ENCODE data around the gene NTNG1. TPM values are rescaled to one million over a fixed set of nuclear protein-coding genes. Genes with fewer than 3 reads are reported as not detected.

The NTNG1 gene
- total RNA-seq, 1 experiment from 2014 or later: 2.3 TPM

DNA sequence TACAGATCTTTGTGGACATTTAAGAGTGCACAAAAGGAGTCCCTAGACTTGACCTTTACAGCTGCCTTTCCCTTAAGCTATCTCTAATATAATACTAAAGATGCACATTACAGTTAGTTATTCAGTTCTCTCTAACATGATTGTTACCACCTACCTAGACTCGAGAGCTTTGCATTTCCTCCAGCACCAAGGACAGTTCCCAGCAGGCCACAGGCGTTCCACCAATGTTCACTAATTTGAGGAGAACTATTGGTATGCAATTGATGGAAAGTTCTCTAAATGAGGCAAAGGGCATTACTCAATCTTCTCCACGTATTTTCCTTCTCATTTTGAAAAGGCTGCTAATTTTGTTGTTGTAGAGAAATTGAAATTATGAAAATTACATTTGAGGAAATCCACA, 5.4 kb upstream of the NTNG1 start (continued):
- TF ChIP-seq, protein P1, sequence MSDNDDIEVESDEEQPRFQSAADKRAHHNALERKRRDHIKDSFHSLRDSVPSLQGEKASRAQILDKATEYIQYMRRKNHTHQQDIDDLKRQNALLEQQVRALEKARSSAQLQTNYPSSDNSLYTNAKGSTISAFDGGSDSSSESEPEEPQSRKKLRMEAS (CRISPR knock-in tag; IDR thresholded peaks at IDR 0.05): no peak
- TF ChIP-seq SMAD3 (CRISPR knock-in tag; IDR thresholded peaks at IDR 0.05; ENCODE audit: borderline replicate concordance) (0 out of 2 replicates have a peak, but pooled peaks have one; percentile 32), NR1H2 (CRISPR knock-in tag; IDR thresholded peaks at IDR 0.05) (no peak)
- TF ChIP-seq, protein P2, sequence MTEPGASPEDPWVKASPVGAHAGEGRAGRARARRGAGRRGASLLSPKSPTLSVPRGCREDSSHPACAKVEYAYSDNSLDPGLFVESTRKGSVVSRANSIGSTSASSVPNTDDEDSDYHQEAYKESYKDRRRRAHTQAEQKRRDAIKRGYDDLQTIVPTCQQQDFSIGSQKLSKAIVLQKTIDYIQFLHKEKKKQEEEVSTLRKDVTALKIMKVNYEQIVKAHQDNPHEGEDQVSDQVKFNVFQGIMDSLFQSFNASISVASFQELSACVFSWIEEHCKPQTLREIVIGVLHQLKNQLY (CRISPR knock-in tag; IDR thresholded peaks at IDR 0.05): no peak

DNA sequence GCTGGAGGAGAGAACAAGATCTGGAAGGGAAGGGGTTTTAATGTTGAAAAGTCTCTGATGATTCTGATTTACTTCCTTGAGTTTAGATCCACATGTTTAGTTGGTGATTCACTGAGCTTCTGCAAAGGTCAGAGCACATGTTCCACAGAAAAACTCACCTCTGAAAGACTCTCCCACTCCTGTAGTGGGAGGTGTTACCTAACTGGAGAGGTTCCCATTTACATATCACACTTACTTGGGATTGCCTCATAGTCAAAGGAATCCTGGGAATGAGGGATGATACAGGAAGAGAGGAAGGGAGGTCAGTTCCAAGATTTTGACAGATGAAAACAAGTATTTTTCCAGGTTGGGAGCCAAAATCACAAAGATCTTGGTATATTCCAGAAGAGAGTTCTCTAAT, 2.7 kb upstream of the NTNG1 start:
- ATAC-seq (no peak), DNase-seq (ENCODE audit: low spot score) (no peak)
- H3K27me3 Mint-ChIP-seq (ENCODE audit: low read depth): peaks cover 22% of the 10 kb centered on the region

DNA sequence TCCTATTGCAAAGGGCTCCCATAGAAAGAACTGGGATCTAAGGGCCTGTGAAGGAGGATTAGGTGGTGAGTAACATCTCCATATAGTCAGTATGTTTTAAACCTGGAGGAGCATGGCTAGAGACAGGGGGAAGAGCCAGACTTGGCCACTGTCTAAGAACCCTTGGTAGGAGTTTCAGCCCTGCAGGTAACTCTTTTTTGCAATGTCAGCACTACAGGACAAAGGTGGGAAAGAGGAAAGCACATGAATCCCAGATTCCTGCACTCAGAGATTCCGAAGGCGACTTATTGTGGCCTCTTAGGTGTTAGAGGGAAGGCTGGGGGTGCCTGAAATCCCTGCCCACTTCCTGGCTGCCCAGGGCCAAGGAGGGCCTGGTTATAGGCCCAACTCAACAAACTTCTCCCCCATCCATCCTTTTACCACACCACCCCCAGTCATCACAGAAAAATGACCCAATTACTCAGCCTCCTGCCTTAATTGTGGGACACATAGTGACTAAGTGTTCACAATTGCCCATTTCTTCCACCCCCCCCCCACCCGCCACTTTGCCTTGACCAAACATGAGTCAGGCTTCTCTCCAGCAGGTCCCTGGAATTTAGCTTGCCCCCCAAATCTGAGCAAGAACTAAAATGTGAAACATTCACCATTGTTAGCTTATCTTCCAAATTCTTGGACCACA, 1.9 kb upstream of the NTNG1 start:
- DNase-seq (ENCODE audit: low spot score) (no peak), ATAC-seq (no peak)
- ChIA-PET POLR2A (interaction anchor here (0.5 to 1.7 kb wide), 2 partner anchors 82 to 293 kb away, joined by 3 to 10 read pairs; partner anchors contain the start of gene PRMT6), CTCF (no interaction called here)
- no peak for TF ChIP-seq FOXK1 (CRISPR knock-in tag; IDR thresholded peaks at IDR 0.05)
- Mint-ChIP-seq H3K4me3 (peak overlapping the region; percentile 82), H3K36me3 (no peaks in the 10 kb centered on the region), H3K9me3 (no peaks in the 10 kb centered on the region), H3K4me1 (peaks cover 33% of the 10 kb centered on the region), H3K27me3 (ENCODE audit: low read depth) (peaks cover 22% of the 10 kb centered on the region), H3K27ac (no peak overlapping the region)

More for the DNA sequence above, 2.7 kb upstream of the NTNG1 start:
- Mint-ChIP-seq H3K9me3 (no peaks in the 10 kb centered on the region), H3K4me3 (no peak overlapping the region), H3K4me1 (peaks cover 30% of the 10 kb centered on the region), H3K36me3 (no peaks in the 10 kb centered on the region), H3K27ac (no peak overlapping the region)
- TF ChIP-seq ZNF121 (CRISPR knock-in tag; IDR thresholded peaks at IDR 0.05): no peak
- no peak for TF ChIP-seq NFE2L1 (CRISPR knock-in tag; IDR thresholded peaks at IDR 0.05)
- no peak for TF ChIP-seq NR3C1 (CRISPR knock-in tag; conservative IDR thresholded peaks at IDR 0.05; ENCODE audit: low read depth)
- no peak for TF ChIP-seq ZNF219 (CRISPR knock-in tag; IDR thresholded peaks at IDR 0.05; ENCODE audit: borderline replicate concordance)
- ChIA-PET POLR2A (no interaction called here), CTCF (no interaction called here)

DNA sequence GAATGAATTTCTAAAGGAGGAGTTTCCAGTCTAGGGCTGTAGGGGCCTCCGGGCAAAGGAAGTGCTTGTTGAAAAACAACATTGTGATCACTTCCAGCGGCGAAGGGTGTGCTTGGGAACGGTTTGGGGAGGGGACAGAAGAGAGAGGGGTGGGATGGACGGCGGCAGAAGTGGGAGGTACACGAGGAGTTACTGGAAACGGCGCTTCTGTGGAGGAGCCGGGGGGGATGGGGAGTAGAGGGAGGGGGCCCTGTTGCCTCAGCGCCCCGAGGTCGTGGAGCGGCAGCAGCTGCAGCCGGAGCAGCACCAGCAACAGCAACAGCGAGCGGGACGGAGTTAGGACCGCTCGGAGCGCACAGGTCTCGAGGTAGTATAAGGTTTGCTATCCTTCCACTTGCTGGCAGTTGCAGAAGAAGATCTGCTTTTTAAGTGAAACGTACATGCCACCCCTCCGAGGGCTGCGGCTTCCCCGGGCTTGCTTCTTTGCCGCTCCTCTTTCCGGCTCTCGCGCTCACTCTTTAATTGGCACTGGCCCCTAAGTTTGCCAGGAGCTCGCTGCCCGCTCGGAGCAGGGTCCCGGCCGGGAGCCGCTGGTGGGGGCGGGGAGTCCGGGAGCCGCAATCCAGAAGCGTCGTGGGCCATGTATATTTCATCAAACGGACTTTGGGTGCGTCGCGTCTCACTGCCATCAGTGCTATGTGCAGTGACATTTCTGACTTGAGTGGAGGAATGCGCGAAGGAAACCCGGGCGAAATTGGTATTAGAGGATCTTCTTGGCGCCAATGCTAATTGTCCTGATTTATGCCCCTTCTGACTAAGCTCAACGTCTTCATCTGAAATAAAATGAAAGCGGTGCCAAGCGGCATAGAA, 771 bp upstream of the NTNG1 start:
- H3K4me1 Mint-ChIP-seq: peaks cover 33% of the 10 kb centered on the region
- H3K27ac Mint-ChIP-seq: peak overlapping the region; percentile 88; the same call in 1 of the 2 replicates
- no peaks in the 10 kb centered on the region for H3K36me3 Mint-ChIP-seq
- no peaks in the 10 kb centered on the region for H3K9me3 Mint-ChIP-seq
- TF ChIP-seq, protein P1 (CRISPR knock-in tag; IDR thresholded peaks at IDR 0.05): peak; percentile 24; the same call in 1 of the 2 replicates
- TF ChIP-seq, protein P3, sequence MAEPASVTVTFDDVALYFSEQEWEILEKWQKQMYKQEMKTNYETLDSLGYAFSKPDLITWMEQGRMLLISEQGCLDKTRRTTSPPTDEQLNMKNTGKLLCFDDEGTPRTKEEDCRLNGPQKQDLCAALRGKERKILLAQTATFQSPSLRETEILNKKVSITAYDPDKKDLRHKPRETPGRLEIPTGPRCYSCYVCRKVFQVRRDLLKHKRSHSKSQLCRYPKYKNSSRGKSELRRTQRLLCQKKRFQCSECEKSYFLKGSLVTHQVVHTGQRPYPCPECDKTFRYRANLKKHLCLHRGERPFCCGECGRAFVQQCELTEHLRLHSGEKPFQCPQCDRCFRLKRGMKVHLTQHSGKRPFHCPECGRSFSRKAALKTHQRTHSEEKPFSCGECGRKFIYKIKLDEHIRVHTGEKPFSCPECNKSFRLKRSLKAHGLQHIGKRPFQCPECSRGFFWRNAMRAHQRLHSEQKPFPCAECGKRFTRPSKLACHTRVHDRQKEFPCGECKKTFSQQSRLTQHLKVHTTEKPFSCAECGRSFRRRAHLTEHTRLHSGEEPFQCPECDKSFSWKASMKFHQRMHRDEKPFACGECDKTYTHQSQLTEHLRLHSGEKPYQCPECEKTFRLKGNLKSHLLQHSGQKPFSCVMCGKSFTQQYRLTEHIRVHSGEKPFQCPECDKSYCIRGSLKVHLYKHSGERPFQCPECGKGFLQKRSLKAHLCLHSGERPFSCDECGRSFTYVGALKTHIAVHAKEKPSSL (CRISPR knock-in tag; conservative IDR thresholded peaks at IDR 0.05): no peak
- TF ChIP-seq FOXK1 (CRISPR knock-in tag; IDR thresholded peaks at IDR 0.05): peak; percentile 62; the same call in 1 of the 2 replicates
- no peak for TF ChIP-seq IRF2 (CRISPR knock-in tag; IDR thresholded peaks at IDR 0.05; ENCODE audit: borderline replicate concordance, low read depth)
- TF ChIP-seq RELA (CRISPR knock-in tag; IDR thresholded peaks at IDR 0.05; ENCODE audit: borderline replicate concordance): no peak
- ChIA-PET POLR2A (interaction anchor here (0.7 to 1.7 kb wide), 3 partner anchors 59 to 811 kb away, joined by 3 to 10 read pairs (median 4); partner anchors contain the start of gene PRMT6), CTCF (interaction anchor here (0.7 to 1.3 kb wide), 6 partner anchors 14 to 389 kb away, joined by 3 to 5 read pairs (median 4); partner anchors contain the start of gene PRMT6)
- ATAC-seq (peak; percentile 82), DNase-seq (ENCODE audit: low spot score) (peak; percentile 74)
- peak overlapping the region; percentile 82 for H3K4me3 Mint-ChIP-seq
- H3K27me3 Mint-ChIP-seq (ENCODE audit: low read depth): peaks cover 22% of the 10 kb centered on the region

All from WTC11 (cell line).